DMS79 (cell line): ENCODE results near the gene DPPA4.
"Not testable (repeated sequence)": the region's sequence is repeated elsewhere in the genome, so short reads cannot be mapped to it uniquely, and the experiment has no call there.

Experiments used
- DNase-seq: peaks from one replicate; lab custom pipeline; 2025; lab: John Stamatoyannopoulos, UW

DPPA4 gene

GRCh38 chr3:109337393-109337792, at the start of gene DPPA4:
Gene DPPA4 (minus strand): TSS chr3:109337546. CDS start chr3:109337517, 29 bp downstream.
- DNase-seq, result no peak

GRCh38 chr3:109385442-109386318, 48.3 kb upstream of the DPPA4 start:
- no peak for DNase-seq

- DNase-seq, result no peak
These were observed 46.8 kb upstream of the DPPA4 start for GRCh38 chr3:109384164-109384563.

- DNase-seq, result no peak
These were observed 45.2 kb upstream of the DPPA4 start for GRCh38 chr3:109382588-109382987.

GRCh38 chr3:109375975-109376374, 38.6 kb upstream of the DPPA4 start:
- no peak for DNase-seq

- DNase-seq, result not testable (repeated sequence)
These were observed 37.1 kb upstream of the DPPA4 start for GRCh38 chr3:109374434-109374833.

- no peak for DNase-seq
These were observed 36.6 kb upstream of the DPPA4 start for GRCh38 chr3:109373933-109374332.

- no peak for DNase-seq
These were observed 35.3 kb upstream of the DPPA4 start for GRCh38 chr3:109372639-109373038.

GRCh38 chr3:109369510-109369909, 32.2 kb upstream of the DPPA4 start:
- no peak for DNase-seq

- DNase-seq, result no peak
These were observed 26.7 kb upstream of the DPPA4 start for GRCh38 chr3:109364088-109364487.

GRCh38 chr3:109363634-109364033, 26.3 kb upstream of the DPPA4 start:
- no peak for DNase-seq

GRCh38 chr3:109362823-109363222, 25.5 kb upstream of the DPPA4 start:
- no peak for DNase-seq

GRCh38 chr3:109358809-109359208, 21.5 kb upstream of the DPPA4 start:
- not testable (repeated sequence) for DNase-seq

- no peak for DNase-seq
These were observed 19.3 kb upstream of the DPPA4 start for GRCh38 chr3:109356442-109357155.

GRCh38 chr3:109355625-109356441, 18.5 kb upstream of the DPPA4 start:
- DNase-seq, result no peak

- no peak for DNase-seq
These were observed 15.7 kb upstream of the DPPA4 start for GRCh38 chr3:109353057-109353456.

GRCh38 chr3:109351231-109351630, 13.9 kb upstream of the DPPA4 start:
- DNase-seq, result no peak

GRCh38 chr3:109346770-109347295, 9.5 kb upstream of the DPPA4 start:
- no peak for DNase-seq

- no peak for DNase-seq
These were observed 8.8 kb upstream of the DPPA4 start for GRCh38 chr3:109346099-109346498.

- DNase-seq, result no peak
These were observed 2.6 kb upstream of the DPPA4 start for GRCh38 chr3:109339714-109340648.

GRCh38 chr3:109339197-109339596, 1.9 kb upstream of the DPPA4 start:
- DNase-seq, result no peak
